AG09309 (cell line): ENCODE data around the gene IFNAR1.
A peak's percentile ranks its signal among the peaks of the same experiment; 100 is the strongest.

Experiments
- DNase-seq: peaks from one replicate; pipeline ENCODE4 v3.0.0-alpha.2; 2010; ENCODE audit warnings: low read depth
- H3K4me3 ChIP-seq: 2 replicates; pipeline ENCODE4 v1.5.1; 2011; ENCODE audit warnings: mild to moderate bottlenecking, low read depth, low read length, moderate library complexity; ENCODE audit not compliant: control insufficient read depth
- CTCF ChIP-seq: IDR thresholded peaks from 2 replicates; pipeline ENCODE4 v1.5.1; 2011; ENCODE audit warnings: mild to moderate bottlenecking, low read depth, low read length, inconsistent platforms; ENCODE audit not compliant: insufficient read depth, control insufficient read depth; ENCODE audit errors: missing control alignments

IFNAR1 gene

GRCh38 chr21:33386222-33386784 lies 61.5 kb downstream of the IFNAR1 start:
- H3K4me3 ChIP-seq = no peak overlapping the region
- TF ChIP-seq CTCF = peak; percentile 17
- no peak for DNase-seq

- TF ChIP-seq CTCF = no peak
- no peak overlapping the region for H3K4me3 ChIP-seq
- DNase-seq = no peak
Measured at GRCh38 chr21:33387294-33387693, 62.5 kb downstream of the IFNAR1 start.

GRCh38 chr21:33388188-33388587 lies 63.4 kb downstream of the IFNAR1 start:
- H3K4me3 ChIP-seq = no peak overlapping the region
- TF ChIP-seq CTCF = no peak
- DNase-seq = no peak

- DNase-seq = no peak
- H3K4me3 ChIP-seq = no peak overlapping the region
- TF ChIP-seq CTCF = no peak
Measured at GRCh38 chr21:33390479-33390878, 65.7 kb downstream of the IFNAR1 start.

- H3K4me3 ChIP-seq = no peak overlapping the region
- no peak for DNase-seq
- no peak for TF ChIP-seq CTCF
Measured at GRCh38 chr21:33391656-33392055, 66.9 kb downstream of the IFNAR1 start.

- no peak overlapping the region for H3K4me3 ChIP-seq
- DNase-seq = no peak
- no peak for TF ChIP-seq CTCF
Measured at GRCh38 chr21:33392284-33392985, 67.7 kb downstream of the IFNAR1 start.
